ENCODE data around the gene COL8A2.

COL8A2 gene

DNA sequence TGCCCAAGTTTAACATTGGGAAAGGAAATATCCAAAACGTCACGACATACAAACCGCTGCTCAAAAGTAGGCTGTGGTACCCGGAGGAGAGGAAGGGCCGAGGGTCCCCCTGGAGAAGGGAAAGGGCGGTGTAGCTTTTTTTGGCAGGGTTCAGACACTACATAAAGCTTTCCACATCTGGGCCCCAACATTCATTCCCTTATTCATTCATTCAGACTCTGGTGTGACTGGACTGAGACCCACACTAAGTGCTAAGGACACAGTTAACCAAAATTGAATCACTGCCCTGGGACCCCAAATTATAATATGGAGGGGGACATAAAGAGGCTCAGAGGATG, 10.3 kb upstream of the COL8A2 start:
- Histone ChIP-seq H4K20me1 (ENCODE audit: insufficient read depth, low read length) (no peaks in the 10 kb centered on the region), H3K9me3 (ENCODE audit: low read length) (no peaks in the 10 kb centered on the region), H3F3A (ENCODE audit: insufficient read depth, low read length) (no peaks in the 10 kb centered on the region), H3K9me2 (ENCODE audit: low read depth, low read length) (no peaks in the 10 kb centered on the region), H3K9ac (ENCODE audit: low read length) (no peak overlapping the region), H3K79me2 (ENCODE audit: insufficient read depth, low read length) (no peaks in the 10 kb centered on the region), H3K27me3 (ENCODE audit: insufficient read depth, low read length) (no peaks in the 10 kb centered on the region), H2AFZ (ENCODE audit: low read length) (no peak overlapping the region), H3K27ac (ENCODE audit: low read depth, low read length, poor library complexity, severe bottlenecking) (no peak overlapping the region), H3K4me2 (ENCODE audit: low read length) (no peak overlapping the region), H3K4me1 (ENCODE audit: insufficient read depth, low read length, severe bottlenecking) (no peaks in the 10 kb centered on the region), H3K36me3 (ENCODE audit: insufficient read depth, low read length) (peaks cover 37% of the 10 kb centered on the region), H3K4me3 (ENCODE audit: low read depth, low read length, poor library complexity, severe bottlenecking) (no peak overlapping the region)
- no peak for TF ChIP-seq EZH2 (IDR thresholded peaks at IDR 0.05; ENCODE audit: borderline replicate concordance, low read length)
- TF ChIP-seq, protein P1, sequence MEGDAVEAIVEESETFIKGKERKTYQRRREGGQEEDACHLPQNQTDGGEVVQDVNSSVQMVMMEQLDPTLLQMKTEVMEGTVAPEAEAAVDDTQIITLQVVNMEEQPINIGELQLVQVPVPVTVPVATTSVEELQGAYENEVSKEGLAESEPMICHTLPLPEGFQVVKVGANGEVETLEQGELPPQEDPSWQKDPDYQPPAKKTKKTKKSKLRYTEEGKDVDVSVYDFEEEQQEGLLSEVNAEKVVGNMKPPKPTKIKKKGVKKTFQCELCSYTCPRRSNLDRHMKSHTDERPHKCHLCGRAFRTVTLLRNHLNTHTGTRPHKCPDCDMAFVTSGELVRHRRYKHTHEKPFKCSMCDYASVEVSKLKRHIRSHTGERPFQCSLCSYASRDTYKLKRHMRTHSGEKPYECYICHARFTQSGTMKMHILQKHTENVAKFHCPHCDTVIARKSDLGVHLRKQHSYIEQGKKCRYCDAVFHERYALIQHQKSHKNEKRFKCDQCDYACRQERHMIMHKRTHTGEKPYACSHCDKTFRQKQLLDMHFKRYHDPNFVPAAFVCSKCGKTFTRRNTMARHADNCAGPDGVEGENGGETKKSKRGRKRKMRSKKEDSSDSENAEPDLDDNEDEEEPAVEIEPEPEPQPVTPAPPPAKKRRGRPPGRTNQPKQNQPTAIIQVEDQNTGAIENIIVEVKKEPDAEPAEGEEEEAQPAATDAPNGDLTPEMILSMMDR (IDR thresholded peaks at IDR 0.05; ENCODE audit: low read length): no peak

DNA sequence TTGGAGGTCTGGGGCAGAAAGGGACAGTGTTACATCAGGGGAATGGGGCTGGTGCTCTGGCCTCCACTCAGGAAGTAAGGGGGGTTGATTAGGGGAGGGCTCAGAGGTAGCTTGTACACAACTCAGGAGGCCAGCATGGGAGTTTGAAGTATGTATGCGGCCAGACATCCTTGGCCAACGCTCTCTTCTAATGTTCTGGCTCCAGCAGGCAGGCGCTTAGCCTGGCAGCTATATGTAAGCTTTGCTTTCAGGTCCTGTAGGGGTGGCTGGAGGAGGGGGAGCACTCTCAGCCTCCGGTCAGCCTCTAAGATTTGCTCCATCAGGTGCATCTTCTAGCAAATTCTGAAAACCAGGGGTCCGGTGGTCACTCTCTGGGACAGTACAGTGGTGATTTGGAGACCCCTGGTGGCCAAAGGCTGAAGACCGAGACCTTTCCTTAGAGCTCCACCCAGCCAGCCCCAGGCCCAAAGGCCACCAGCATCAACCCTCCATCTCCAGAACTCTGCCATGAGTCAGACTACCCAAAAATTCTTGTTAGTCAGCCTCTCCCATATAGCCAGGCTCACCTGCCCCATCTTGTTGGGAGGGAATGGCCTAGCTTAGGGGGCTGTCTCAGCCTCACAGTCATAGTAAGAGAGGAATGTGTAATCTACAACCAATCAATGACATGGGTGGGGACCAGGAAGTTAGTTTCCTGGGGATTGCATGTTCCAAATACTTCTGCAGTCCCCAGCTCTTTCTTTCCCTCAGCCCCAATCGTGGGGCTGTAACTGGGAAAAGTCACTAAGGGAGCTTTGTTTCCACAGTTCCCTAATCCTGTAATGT, 9.7 kb upstream of the COL8A2 start:
- Histone ChIP-seq H3K36me3 (ENCODE audit: insufficient read depth, low read length) (peaks cover 32% of the 10 kb centered on the region), H3K27ac (ENCODE audit: low read depth, low read length, poor library complexity, severe bottlenecking) (no peak overlapping the region), H3F3A (ENCODE audit: insufficient read depth, low read length) (no peaks in the 10 kb centered on the region), H3K4me3 (ENCODE audit: low read depth, low read length, poor library complexity, severe bottlenecking) (no peak overlapping the region), H3K79me2 (ENCODE audit: insufficient read depth, low read length) (no peaks in the 10 kb centered on the region), H2AFZ (ENCODE audit: low read length) (no peak overlapping the region), H3K9me3 (ENCODE audit: low read length) (no peaks in the 10 kb centered on the region), H3K4me2 (ENCODE audit: low read length) (no peak overlapping the region), H3K9me2 (ENCODE audit: low read depth, low read length) (no peaks in the 10 kb centered on the region), H3K9ac (ENCODE audit: low read length) (no peak overlapping the region), H4K20me1 (ENCODE audit: insufficient read depth, low read length) (no peaks in the 10 kb centered on the region), H3K4me1 (ENCODE audit: insufficient read depth, low read length, severe bottlenecking) (no peaks in the 10 kb centered on the region), H3K27me3 (ENCODE audit: insufficient read depth, low read length) (no peaks in the 10 kb centered on the region)
- TF ChIP-seq, protein P1 (IDR thresholded peaks at IDR 0.05; ENCODE audit: low read length): peak; percentile 78
- no peak for TF ChIP-seq EZH2 (IDR thresholded peaks at IDR 0.05; ENCODE audit: borderline replicate concordance, low read length)

- Histone ChIP-seq H3K79me2 (ENCODE audit: insufficient read depth, low read length) (no peaks in the 10 kb centered on the region), H4K20me1 (ENCODE audit: insufficient read depth, low read length) (no peaks in the 10 kb centered on the region), H3K27ac (ENCODE audit: low read depth, low read length, poor library complexity, severe bottlenecking) (no peak overlapping the region), H3K4me3 (ENCODE audit: low read depth, low read length, poor library complexity, severe bottlenecking) (no peak overlapping the region), H3K4me1 (ENCODE audit: insufficient read depth, low read length, severe bottlenecking) (no peaks in the 10 kb centered on the region), H3K9ac (ENCODE audit: low read length) (no peak overlapping the region), H3K27me3 (ENCODE audit: insufficient read depth, low read length) (no peaks in the 10 kb centered on the region), H2AFZ (ENCODE audit: low read length) (no peak overlapping the region), H3K9me3 (ENCODE audit: low read length) (no peaks in the 10 kb centered on the region), H3K4me2 (ENCODE audit: low read length) (no peak overlapping the region), H3K9me2 (ENCODE audit: low read depth, low read length) (no peaks in the 10 kb centered on the region), H3F3A (ENCODE audit: insufficient read depth, low read length) (no peaks in the 10 kb centered on the region), H3K36me3 (ENCODE audit: insufficient read depth, low read length) (peaks cover 27% of the 10 kb centered on the region)
- TF ChIP-seq, protein P1 (IDR thresholded peaks at IDR 0.05; ENCODE audit: low read length): no peak
- TF ChIP-seq EZH2 (IDR thresholded peaks at IDR 0.05; ENCODE audit: borderline replicate concordance, low read length): no peak
These were observed 9.0 kb upstream of the COL8A2 start for GRCh38 chr1:36134031-36134430.

Data from OCI-LY1 (cell line).